Keratinocyte (primary cell): Measurements from ENCODE around the gene GALNS. TPM values are rescaled to one million over a fixed set of nuclear protein-coding genes. Genes with fewer than 3 reads are reported as not detected.

ENCODE experiments used
- DNase-seq: peaks from one replicate; pipeline ENCODE4 v3.0.0-alpha.2; 2011; ENCODE audit warnings: low read depth, missing footprints, low spot score
- FAIRE-seq: peaks from 2 replicates; lab custom pipeline; 2011; peaks lifted over from hg19 to GRCh38; lab: Jason Lieb, UNC
- H2AFZ ChIP-seq: 2 replicates; pipeline ENCODE4 v1.6.0; 2012; ENCODE audit warnings: low read length, control low read depth, inconsistent platforms; ENCODE audit not compliant: control insufficient read depth
- H3K27ac ChIP-seq: 2 replicates; pipeline ENCODE4 v1.5.1; 2011; ENCODE audit warnings: low read length; ENCODE audit not compliant: control insufficient read depth, insufficient read depth
- H3K27me3 ChIP-seq: 3 replicates; pipeline ENCODE4 v1.6.0; 2011; ENCODE audit warnings: low read length; ENCODE audit not compliant: control insufficient read depth, insufficient read depth; ENCODE audit errors: extremely low read depth
- H3K36me3 ChIP-seq, 2 experiments: 2 replicates in 1 of 2; 3 replicates in 1 of 2; pipeline ENCODE4 v1.5.1; 2011; ENCODE audit warnings: low read length in 2 of 2, mild to moderate bottlenecking in 1 of 2; ENCODE audit not compliant: control insufficient read depth in 2 of 2, insufficient read depth in 2 of 2; ENCODE audit errors: extremely low read depth in 1 of 2
- H3K4me1 ChIP-seq: 3 replicates; pipeline ENCODE4 v1.5.1; 2011; ENCODE audit warnings: low read length; ENCODE audit not compliant: control insufficient read depth, insufficient read depth; ENCODE audit errors: extremely low read depth
- H3K4me2 ChIP-seq: 3 replicates; pipeline ENCODE4 v1.6.0; 2011; ENCODE audit warnings: low read depth, low read length; ENCODE audit not compliant: control insufficient read depth, insufficient read depth; ENCODE audit errors: extremely low read depth
- H3K4me3 ChIP-seq, 3 experiments: fragments of 200-600 bp in 1 of 3; sonication (generic) in 1 of 3; 2 replicates in 2 of 3; 3 replicates in 1 of 3; pipeline ENCODE4 v1.5.1; 2011 to 2016; ENCODE audit warnings: low read length in 3 of 3, mild to moderate bottlenecking in 3 of 3, control low read depth in 2 of 3, inconsistent platforms in 1 of 3, low read depth in 1 of 3, mixed read lengths in 1 of 3, mixed run types in 1 of 3, moderate library complexity in 1 of 3; ENCODE audit not compliant: control insufficient read depth in 2 of 3, insufficient read depth in 2 of 3; ENCODE audit errors: extremely low read depth in 1 of 3
- H3K79me2 ChIP-seq: 2 replicates; pipeline ENCODE4 v1.6.0; 2012; ENCODE audit warnings: low read length; ENCODE audit not compliant: control insufficient read depth, insufficient read depth
- H3K9ac ChIP-seq: 3 replicates; pipeline ENCODE4 v1.6.0; 2011; ENCODE audit warnings: low read length; ENCODE audit not compliant: control insufficient read depth, insufficient read depth; ENCODE audit errors: extremely low read depth
- H3K9me1 ChIP-seq: 3 replicates; pipeline ENCODE4 v1.6.0; 2011; ENCODE audit warnings: low read length; ENCODE audit not compliant: control insufficient read depth, insufficient read depth; ENCODE audit errors: extremely low read depth
- H3K9me3 ChIP-seq: 2 replicates; pipeline ENCODE4 v1.5.1; 2012; ENCODE audit warnings: low read depth, low read length; ENCODE audit not compliant: control insufficient read depth
- H4K20me1 ChIP-seq: 3 replicates; pipeline ENCODE4 v1.6.0; 2011; ENCODE audit warnings: low read length; ENCODE audit not compliant: control insufficient read depth, insufficient read depth; ENCODE audit errors: extremely low read depth
- CTCF ChIP-seq, 3 experiments: IDR thresholded peaks in 1 of 3; conservative IDR thresholded peaks in 1 of 3; optimal IDR thresholded peaks in 1 of 3; 2 replicates in 2 of 3; 3 replicates in 1 of 3; pipeline versions ENCODE3 to v1.5.1; 2011; ENCODE audit warnings: low read length in 3 of 3, mild to moderate bottlenecking in 3 of 3, moderate library complexity in 2 of 3, control low read depth in 1 of 3, inconsistent platforms in 1 of 3; ENCODE audit not compliant: insufficient read depth in 2 of 3; ENCODE audit errors: extremely low read depth in 1 of 3
- EZH2 ChIP-seq: IDR thresholded peaks from one replicate; pipeline ENCODE4 v1.6.1; 2012; ENCODE audit warnings: inconsistent platforms, mild to moderate bottlenecking, low read length, moderate library complexity
- dilution Hi-C: fragments of 300-500 bp; cut with MboI; formaldehyde crosslinking; loops from one replicate; pipeline ENCODE4 v1.7.0; 2020; ENCODE audit warnings: low sequenced_read_pairs; ENCODE audit not compliant: extremely low pct_ligation_motif_present
- polyA plus RNA-seq, 5 experiments: library from polyadenylated mRNA; depleted of rRNA in 3 of 5; stranded (reverse) in 3 of 5; stranded (forward) in 1 of 5; unstranded in 1 of 5; fragments of >200 nt; gene quantifications; 1 replicate in 1 of 5; 2 replicates in 3 of 5; 3 replicates in 1 of 5; pipeline versions ENCODE4 v1.2.1 to v1.2.3, GENCODE V29; 2011 to 2012; ENCODE audit warnings: missing spikeins in 2 of 5, low read depth in 1 of 5, low replicate concordance in 1 of 5

The GALNS gene
- polyA plus RNA-seq, 1 donor (not counting 4 experiments of a cell fraction or from before 2014, with no cell fraction given): 8.3 TPM

GRCh38 chr16:88838566-88838965 is 18.2 kb downstream of the GALNS start:
- dilution Hi-C loops: no loop called here
- Histone ChIP-seq H3K27ac (no peak overlapping the region), H3K9ac (no peak overlapping the region), H3K79me2 (no peaks in the 10 kb centered on the region), H3K9me1 (no peaks in the 10 kb centered on the region), H4K20me1 (no peaks in the 10 kb centered on the region), H3K4me3 (no peak overlapping the region), H3K4me2 (no peak overlapping the region), H3K9me3 (no peaks in the 10 kb centered on the region), H3K4me1 (no peaks in the 10 kb centered on the region), H2AFZ (no peak overlapping the region), H3K27me3 (no peaks in the 10 kb centered on the region), H3K36me3 (peaks cover 0 to 21% of the 10 kb centered on the region in 2 experiments)
- DNase-seq: no peak
- FAIRE-seq: no peak
- TF ChIP-seq CTCF (optimal IDR thresholded peaks at IDR 0.05 in 1 of 3, IDR thresholded peaks at IDR 0.05 in 1 of 3, conservative IDR thresholded peaks at IDR 0.05 in 1 of 3; ENCODE audit: extremely low read depth in 1 of 3, insufficient read depth in 2 of 3, low read length in 3 of 3) (no peak), EZH2 (no peak)

GRCh38 chr16:88837806-88838205 is 18.9 kb downstream of the GALNS start:
- Histone ChIP-seq H3K4me3 (no peak overlapping the region), H3K27me3 (no peaks in the 10 kb centered on the region), H3K4me1 (no peaks in the 10 kb centered on the region), H3K9me1 (no peaks in the 10 kb centered on the region), H3K79me2 (no peaks in the 10 kb centered on the region), H3K9me3 (no peaks in the 10 kb centered on the region), H2AFZ (no peak overlapping the region), H3K4me2 (no peak overlapping the region), H3K27ac (no peak overlapping the region), H3K36me3 (peaks cover 0 to 21% of the 10 kb centered on the region in 2 experiments), H4K20me1 (no peaks in the 10 kb centered on the region), H3K9ac (no peak overlapping the region)
- no peak for FAIRE-seq
- dilution Hi-C loops: no loop called here
- no peak for DNase-seq
- no peak for TF ChIP-seq CTCF (optimal IDR thresholded peaks at IDR 0.05 in 1 of 3, IDR thresholded peaks at IDR 0.05 in 1 of 3, conservative IDR thresholded peaks at IDR 0.05 in 1 of 3; ENCODE audit: extremely low read depth in 1 of 3, insufficient read depth in 2 of 3, low read length in 3 of 3)
- TF ChIP-seq EZH2: no peak
